GM10266 (cell line): ENCODE results near the gene FECH.
"Not testable (repeated sequence)": the region's sequence is repeated elsewhere in the genome, so short reads cannot be mapped to it uniquely, and the experiment has no call there.

Experiments
- DNase-seq: peaks from one replicate; pipeline ENCODE4 v3.0.0; 2012; ENCODE audit errors: extremely low spot score
- CTCF ChIP-seq: IDR thresholded peaks from 2 replicates; pipeline ENCODE4 v1.5.1; 2012; ENCODE audit warnings: mild to moderate bottlenecking, low read depth; ENCODE audit not compliant: control insufficient read depth, insufficient read depth; ENCODE audit errors: missing control alignments

Gene FECH

GRCh38 chr18:57533006-57533867 is 53.3 kb downstream of the FECH start:
- TF ChIP-seq CTCF: no peak
- no peak for DNase-seq

- no peak for TF ChIP-seq CTCF
Measured at GRCh38 chr18:57529151-57529550, 57.4 kb downstream of the FECH start.

GRCh38 chr18:57527556-57528229 is 58.8 kb downstream of the FECH start:
- no peak for DNase-seq
- no peak for TF ChIP-seq CTCF

More at GRCh38 chr18:57529151-57529550, 57.4 kb downstream of the FECH start:
- no peak for DNase-seq

- TF ChIP-seq CTCF: no peak
- DNase-seq: no peak
Measured at GRCh38 chr18:57523171-57523956, 63.1 kb downstream of the FECH start.

- not testable (repeated sequence) for DNase-seq
Measured at GRCh38 chr18:57522348-57522747, 64.2 kb downstream of the FECH start.

GRCh38 chr18:57519668-57520424 is 66.7 kb downstream of the FECH start:
- TF ChIP-seq CTCF: no peak
- no peak for DNase-seq

- no peak for DNase-seq
- TF ChIP-seq CTCF: no peak
Measured at GRCh38 chr18:57518533-57518932, 68.0 kb downstream of the FECH start.
